Ascending aorta (tissue), 2 donors: ENCODE data around the gene EYA4. TPM values are rescaled to one million over a fixed set of nuclear protein-coding genes. Genes with fewer than 3 reads are reported as not detected.

Source experiments
- DNase-seq, 2 donors: peaks; one replicate each; pipeline ENCODE4 v3.0.0-alpha.2; 2019; ENCODE audit warnings: low spot score in 2 of 2
- H3K27ac ChIP-seq, 2 donors: fragments of 200-600 bp; sonication (generic); one replicate each; pipeline ENCODE4 v1.5.1; 2016 to 2017; ENCODE audit warnings: mild to moderate bottlenecking in 1 of 2
- H3K27me3 ChIP-seq: fragments of 200-600 bp; sonication (generic); one replicate; pipeline ENCODE4 v1.5.1; 2017
- H3K36me3 ChIP-seq, 2 donors: fragments of 200-600 bp; sonication (generic); one replicate each; pipeline ENCODE4 v1.5.1; 2016
- H3K4me1 ChIP-seq, 2 donors: fragments of 200-600 bp; sonication (generic); one replicate each; pipeline ENCODE4 v1.5.1; 2016 to 2017; ENCODE audit warnings: mild to moderate bottlenecking in 1 of 2
- H3K4me3 ChIP-seq, 2 donors: fragments of 200-600 bp; sonication (generic); one replicate each; pipeline ENCODE4 v1.5.1; 2016 to 2017; ENCODE audit warnings: mild to moderate bottlenecking in 1 of 2
- H3K9me3 ChIP-seq, 2 donors: fragments of 200-600 bp; sonication (generic); one replicate each; pipeline ENCODE4 v1.5.1; 2016
- CTCF ChIP-seq, 3 experiments: fragments of 200-600 bp in 2 of 3; fragments of 450-650 bp in 1 of 3; sonication (generic) in 2 of 3; IDR thresholded peaks; one replicate each; pipeline ENCODE4 v1.5.1; 2016 to 2019; ENCODE audit warnings: antibody characterized with exemption in 3 of 3, mild to moderate bottlenecking in 1 of 3, moderate library complexity in 1 of 3
- intact Hi-C: fragments of 100-400 bp; cut with DNase I; formaldehyde crosslinking; loops from one replicate; pipeline ENCODE4 v1.15.1; 2023
- total RNA-seq: library from RNA; depleted of rRNA; stranded (reverse); fragments of >200 nt; gene quantifications from one replicate; pipeline ENCODE4 v1.1.0, GENCODE V29; 2016

Gene EYA4
- total RNA-seq, 1 donor from 2014 or later, result 6.2 TPM

DNA sequence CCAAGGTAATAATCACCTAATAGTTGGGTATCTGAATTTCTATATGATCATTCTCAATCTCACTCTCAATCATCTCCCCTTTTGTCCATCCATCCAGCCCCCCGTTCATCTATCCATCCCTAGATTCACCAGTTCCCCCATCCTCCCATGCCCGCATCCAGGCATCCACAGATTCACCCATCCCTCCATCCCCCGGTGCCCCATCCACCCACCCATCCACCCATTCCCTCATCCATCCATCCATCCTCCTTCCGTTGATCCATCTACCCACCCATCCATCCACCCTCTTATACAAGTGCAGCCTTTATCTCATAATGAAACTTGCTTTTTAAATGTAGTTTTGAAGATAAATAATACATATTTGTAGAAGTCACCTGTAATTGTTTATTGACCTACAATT lies 76.5 kb downstream of the EYA4 start:
- H3K4me1 ChIP-seq, result no peaks in the 10 kb centered on the region
- intact Hi-C loops, result no loop called here
- no peaks in the 10 kb centered on the region for H3K9me3 ChIP-seq
- no peaks in the 10 kb centered on the region for H3K27me3 ChIP-seq
- no peak overlapping the region for H3K27ac ChIP-seq
- no peak for TF ChIP-seq CTCF (IDR thresholded peaks at IDR 0.05)
- no peak for DNase-seq
- no peaks in the 10 kb centered on the region for H3K36me3 ChIP-seq
- no peak overlapping the region for H3K4me3 ChIP-seq

DNA sequence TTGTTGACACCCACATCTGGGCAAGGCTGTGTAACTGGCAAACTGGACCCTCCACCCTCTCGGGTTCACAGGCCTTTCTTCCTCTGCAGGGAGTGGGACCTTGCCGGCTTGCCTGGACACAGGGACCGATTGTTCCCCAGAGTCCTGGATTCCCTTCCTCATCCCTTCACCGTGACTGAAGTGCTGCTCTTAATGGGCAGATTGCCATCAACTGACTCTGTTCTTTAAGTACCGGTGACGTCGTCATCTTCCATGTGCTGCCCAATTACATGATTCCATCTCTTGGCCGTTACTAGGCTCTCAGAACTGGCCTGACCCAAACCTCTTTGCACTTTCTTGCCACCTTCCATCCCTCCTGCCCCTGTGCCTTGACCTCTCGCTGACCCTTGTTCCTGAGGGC lies 85.4 kb downstream of the EYA4 start:
- Histone ChIP-seq H3K27me3 (no peaks in the 10 kb centered on the region), H3K4me3 (no peak overlapping the region), H3K36me3 (no peaks in the 10 kb centered on the region), H3K9me3 (no peaks in the 10 kb centered on the region), H3K27ac (no peak overlapping the region), H3K4me1 (no peaks in the 10 kb centered on the region)
- TF ChIP-seq CTCF (IDR thresholded peaks at IDR 0.05), result no peak
- intact Hi-C loops, result no loop called here
- no peak for DNase-seq

DNA sequence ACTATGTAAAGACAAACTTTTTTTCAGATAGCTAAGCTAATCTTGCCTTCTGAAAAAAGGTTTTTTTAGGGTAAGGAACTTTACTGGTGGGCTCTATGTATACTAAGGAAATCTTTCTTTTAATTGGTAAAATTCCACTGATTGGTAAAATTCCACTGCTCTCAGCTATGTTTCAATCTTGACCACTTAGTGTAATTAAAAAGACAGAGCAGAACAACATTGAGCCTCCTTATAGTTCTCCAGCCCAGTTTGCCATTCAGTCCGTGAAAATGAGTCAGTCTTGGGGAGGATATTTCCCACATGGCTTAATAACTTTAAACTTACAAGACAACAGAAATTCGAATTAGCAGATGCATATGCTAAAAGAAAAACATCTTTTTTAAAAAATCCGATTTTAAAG lies 92.7 kb downstream of the EYA4 start:
- Histone ChIP-seq H3K9me3 (no peaks in the 10 kb centered on the region), H3K36me3 (no peaks in the 10 kb centered on the region), H3K4me1 (no peaks in the 10 kb centered on the region), H3K4me3 (no peak overlapping the region), H3K27ac (no peak overlapping the region), H3K27me3 (no peaks in the 10 kb centered on the region)
- intact Hi-C loops, result no loop called here
- no peak for TF ChIP-seq CTCF (IDR thresholded peaks at IDR 0.05)
- DNase-seq, result no peak

DNA sequence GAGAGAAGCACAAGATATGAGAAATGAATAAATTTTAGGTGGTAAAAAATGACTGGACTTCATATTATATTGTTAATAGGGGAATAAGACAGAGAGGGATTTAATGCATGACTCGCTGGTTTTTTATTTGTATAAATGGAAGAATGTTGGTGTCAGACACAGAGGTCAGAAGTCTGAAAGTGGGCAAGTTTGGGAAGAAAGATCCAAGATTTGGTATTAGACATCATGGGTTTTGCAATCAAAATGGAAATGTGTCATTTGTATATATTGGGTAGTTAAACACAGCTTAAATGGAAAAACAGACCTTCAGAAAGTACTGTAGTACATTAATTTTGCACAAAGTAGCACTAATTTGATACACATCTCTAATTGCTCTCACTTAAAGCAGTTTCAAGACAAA lies 96.2 kb downstream of the EYA4 start:
- no peak for TF ChIP-seq CTCF (IDR thresholded peaks at IDR 0.05)
- Histone ChIP-seq H3K27me3 (no peaks in the 10 kb centered on the region), H3K4me3 (no peak overlapping the region), H3K9me3 (no peaks in the 10 kb centered on the region), H3K27ac (no peak overlapping the region), H3K4me1 (no peaks in the 10 kb centered on the region), H3K36me3 (no peaks in the 10 kb centered on the region)
- DNase-seq, result no peak
- intact Hi-C loops, result no loop called here

- TF ChIP-seq CTCF (IDR thresholded peaks at IDR 0.05), result no peak
- DNase-seq, result no peak
- Histone ChIP-seq H3K9me3 (no peaks in the 10 kb centered on the region), H3K4me3 (no peak overlapping the region), H3K27me3 (no peaks in the 10 kb centered on the region), H3K4me1 (no peaks in the 10 kb centered on the region), H3K36me3 (no peaks in the 10 kb centered on the region), H3K27ac (no peak overlapping the region)
- intact Hi-C loops, result no loop called here
Observed at GRCh38 chr6:133339543-133340384, 98.6 kb downstream of the EYA4 start.
